K562 (cell line): Measurements from ENCODE around the gene MINDY4.

Experiments
- CBX5 ChIP-seq: IDR thresholded peaks from 2 replicates; pipeline ENCODE4 v1.6.1; 2014; ENCODE audit warnings: low read depth, borderline replicate concordance
- CREB1 ChIP-seq, 2 experiments: sonication (generic) in 1 of 2; formaldehyde crosslinking in 1 of 2; IDR thresholded peaks; 2 replicates each; pipeline versions ENCODE4 v1.6.1 to v1.8.0; 2012 to 2022; ENCODE audit warnings: inconsistent platforms in 1 of 2, mild to moderate bottlenecking in 1 of 2, missing genetic modification reagents in 1 of 2, moderate library complexity in 1 of 2
- CTCF ChIP-seq, 3 experiments: IDR thresholded peaks in 2 of 3; conservative IDR thresholded peaks in 1 of 3; 2 replicates each; pipeline ENCODE4 v1.5.1; 2011 to 2012; ENCODE audit warnings: low read length in 3 of 3, mild to moderate bottlenecking in 3 of 3, control low read depth in 2 of 3, improper control_type of control experiment in 1 of 3, inconsistent platforms in 1 of 3, low read depth in 1 of 3, mixed read lengths in 1 of 3, moderate library complexity in 1 of 3; ENCODE audit not compliant: insufficient read depth in 2 of 3
- ETS1 ChIP-seq: conservative IDR thresholded peaks from 2 replicates; pipeline ENCODE4 v1.6.1; 2011; ENCODE audit warnings: low read depth, mild to moderate bottlenecking, low read length; ENCODE audit not compliant: control insufficient read depth
- ETV5 ChIP-seq: sonication (generic); formaldehyde crosslinking; IDR thresholded peaks from 2 replicates; pipeline ENCODE4 v1.4.0; 2020; ENCODE audit warnings: low read depth, mild to moderate bottlenecking, missing genetic modification reagents
- GABPB2 ChIP-seq: fragments of 250-450 bp; sonication (Bioruptor Pico); conservative IDR thresholded peaks from 2 replicates; pipeline ENCODE4 v1.5.1; 2021; ENCODE audit warnings: mild to moderate bottlenecking
- NFE2L1 ChIP-seq: fragments of 450-650 bp; IDR thresholded peaks from 2 replicates; pipeline ENCODE4 v1.6.1; 2016; ENCODE audit warnings: missing genetic modification characterization, low read depth, mild to moderate bottlenecking, missing compliant biosample characterization, moderate library complexity, borderline replicate concordance
- NR2C1 ChIP-seq, 2 experiments: fragments of 450-650 bp; IDR thresholded peaks; 2 replicates each; pipeline ENCODE4 v1.6.1; 2017; ENCODE audit warnings: mild to moderate bottlenecking in 2 of 2, antibody characterized with exemption in 1 of 2, inconsistent platforms in 1 of 2, missing compliant biosample characterization in 1 of 2, missing genetic modification characterization in 1 of 2
- PHF8 ChIP-seq: fragments of 200-600 bp; sonication (generic); IDR thresholded peaks from 2 replicates; pipeline ENCODE4 v1.6.1; 2012; ENCODE audit warnings: mixed run types, mild to moderate bottlenecking, inconsistent platforms, low read length, moderate library complexity, borderline replicate concordance
- POLR2A ChIP-seq: fragments of 450-650 bp; conservative IDR thresholded peaks from 2 replicates; pipeline ENCODE4 v1.6.1; 2016
- POLR2AphosphoS2 ChIP-seq: IDR thresholded peaks from 2 replicates; pipeline ENCODE4 v1.6.1; 2012; ENCODE audit warnings: low read length, improper control_type of control experiment
- ZBTB8A ChIP-seq: fragments of 450-650 bp; IDR thresholded peaks from 2 replicates; pipeline ENCODE4 v1.6.1; 2018; ENCODE audit warnings: mild to moderate bottlenecking, moderate library complexity; ENCODE audit not compliant: partially characterized antibody
- ZNF75A ChIP-seq: fragments of 450-650 bp; formaldehyde crosslinking; IDR thresholded peaks from 2 replicates; pipeline ENCODE4 v1.4.0; 2020; ENCODE audit warnings: mild to moderate bottlenecking

- TF ChIP-seq CTCF (IDR thresholded peaks at IDR 0.05 in 2 of 3, conservative IDR thresholded peaks at IDR 0.05 in 1 of 3; ENCODE audit: insufficient read depth in 2 of 3, low read depth in 1 of 3, low read length in 3 of 3) = no peak
- no peak for TF ChIP-seq CREB1 (IDR thresholded peaks at IDR 0.05)
- no peak for TF ChIP-seq CREB1 (CRISPR knock-in tag; IDR thresholded peaks at IDR 0.05)
- TF ChIP-seq GABPB2 = no peak
- no peak for TF ChIP-seq PHF8
- TF ChIP-seq POLR2AphosphoS2 = no peak
- no peak for TF ChIP-seq ETS1
- TF ChIP-seq ETV5 (CRISPR knock-in tag) = no peak
- TF ChIP-seq NR2C1 (IDR thresholded peaks at IDR 0.05) = no peak
- TF ChIP-seq NR2C1 (tag; IDR thresholded peaks at IDR 0.05) = no peak
- TF ChIP-seq POLR2A = no peak
- TF ChIP-seq ZBTB8A = no peak
- TF ChIP-seq ZNF75A (CRISPR knock-in tag) = no peak
- TF ChIP-seq CBX5 = no peak
- no peak for TF ChIP-seq NFE2L1 (tag)
Observed at GRCh38 chr7:30871655-30872054, 100.4 kb downstream of the MINDY4 start.
